GM19043 (cell line): ENCODE measurements around the gene KCMF1.
A peak's percentile ranks its signal among the peaks of the same experiment; 100 is the strongest.
"Not testable (repeated sequence)": the region's sequence is repeated elsewhere in the genome, so short reads cannot be mapped to it uniquely, and the experiment has no call there.

Source experiments
- ATAC-seq: cut with Tn5 transposase; IDR thresholded peaks from one replicate; pipeline ENCODE4 v1.9.1; 2021; ENCODE audit warnings: low read depth; ENCODE audit not compliant: unreplicated experiment

The KCMF1 gene

GRCh38 chr2:84970868-84971509 is at the start of gene KCMF1:
Gene KCMF1 (plus strand): TSS chr2:84971161. CDS start chr2:84971452, 291 bp downstream.
- peak; percentile 35 for ATAC-seq

- ATAC-seq: no peak
Measured at GRCh38 chr2:84923009-84923408, 48.0 kb upstream of the KCMF1 start.

- peak; percentile 32 for ATAC-seq
Measured at GRCh38 chr2:84924173-84925106, 46.5 kb upstream of the KCMF1 start.

DNA sequence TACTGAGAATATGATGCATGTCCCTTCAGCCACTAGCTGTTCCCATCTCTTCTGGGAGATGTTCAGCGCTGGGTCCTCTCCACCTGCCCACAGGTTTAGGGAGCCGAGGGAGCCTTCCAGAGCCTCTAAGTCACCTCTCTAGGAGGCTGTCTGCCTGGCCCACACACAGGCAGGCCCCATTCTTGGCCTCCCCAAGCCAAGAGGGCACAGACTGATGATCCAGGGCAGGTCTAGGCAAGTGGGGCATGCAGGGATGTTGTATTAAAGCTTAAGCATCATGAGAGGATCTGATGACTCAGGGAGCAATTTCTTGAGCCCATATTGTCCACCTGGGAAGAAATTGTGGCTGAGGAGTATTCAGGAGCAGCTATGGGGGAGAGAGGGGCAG is 45.6 kb upstream of the KCMF1 start:
- no peak for ATAC-seq

DNA sequence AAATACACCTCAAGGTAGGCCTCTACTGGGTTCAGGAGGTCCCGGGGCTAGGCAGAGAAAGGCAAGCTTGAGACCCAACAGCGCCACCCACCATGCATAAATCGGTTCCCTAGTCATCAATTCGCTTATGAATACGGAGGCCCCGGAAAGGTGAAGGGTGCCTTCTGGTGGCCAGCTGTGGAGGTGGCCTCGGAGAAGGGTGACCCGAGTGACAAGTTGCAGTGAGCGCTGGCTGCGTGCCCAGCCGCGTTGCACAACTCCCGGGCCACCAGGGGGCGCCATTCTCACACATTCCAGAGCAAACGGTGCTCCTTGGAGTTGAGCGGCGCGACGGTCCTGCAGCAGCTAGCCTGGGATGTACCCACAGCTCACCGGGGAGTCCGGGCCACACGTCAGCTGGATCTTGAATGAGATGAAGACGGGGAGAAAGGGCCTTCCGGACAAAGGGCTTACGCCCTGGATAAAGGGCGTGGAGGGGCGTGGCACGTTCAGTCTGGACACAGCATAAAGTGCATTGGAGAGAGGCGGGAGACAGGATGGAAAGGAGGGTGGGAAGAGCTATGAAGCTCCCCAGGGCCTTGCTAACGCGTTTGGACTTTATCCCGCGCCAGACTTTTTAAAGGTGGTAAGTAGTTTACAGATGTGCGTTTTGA is 45.1 kb upstream of the KCMF1 start:
- ATAC-seq: peak; percentile 76

DNA sequence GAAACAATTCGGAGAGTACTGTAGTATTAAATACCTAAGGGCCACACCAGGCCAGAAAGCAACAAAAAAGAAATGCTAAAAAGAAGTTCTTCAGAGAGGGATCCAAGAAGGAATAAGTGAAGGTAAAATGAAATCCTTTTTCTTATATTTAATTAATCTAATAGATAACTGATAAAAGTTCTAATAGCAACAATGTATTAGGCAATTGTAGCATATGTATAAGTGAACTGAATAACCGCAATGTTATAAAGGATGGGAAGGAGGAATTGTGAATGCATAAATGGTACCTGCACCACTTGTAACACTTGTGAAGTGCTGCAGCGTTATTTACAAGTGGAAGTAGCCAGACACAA is 43.7 kb upstream of the KCMF1 start:
- ATAC-seq: no peak

- peak; percentile 64 for ATAC-seq
Measured at GRCh38 chr2:84931384-84931821, 39.6 kb upstream of the KCMF1 start.

DNA sequence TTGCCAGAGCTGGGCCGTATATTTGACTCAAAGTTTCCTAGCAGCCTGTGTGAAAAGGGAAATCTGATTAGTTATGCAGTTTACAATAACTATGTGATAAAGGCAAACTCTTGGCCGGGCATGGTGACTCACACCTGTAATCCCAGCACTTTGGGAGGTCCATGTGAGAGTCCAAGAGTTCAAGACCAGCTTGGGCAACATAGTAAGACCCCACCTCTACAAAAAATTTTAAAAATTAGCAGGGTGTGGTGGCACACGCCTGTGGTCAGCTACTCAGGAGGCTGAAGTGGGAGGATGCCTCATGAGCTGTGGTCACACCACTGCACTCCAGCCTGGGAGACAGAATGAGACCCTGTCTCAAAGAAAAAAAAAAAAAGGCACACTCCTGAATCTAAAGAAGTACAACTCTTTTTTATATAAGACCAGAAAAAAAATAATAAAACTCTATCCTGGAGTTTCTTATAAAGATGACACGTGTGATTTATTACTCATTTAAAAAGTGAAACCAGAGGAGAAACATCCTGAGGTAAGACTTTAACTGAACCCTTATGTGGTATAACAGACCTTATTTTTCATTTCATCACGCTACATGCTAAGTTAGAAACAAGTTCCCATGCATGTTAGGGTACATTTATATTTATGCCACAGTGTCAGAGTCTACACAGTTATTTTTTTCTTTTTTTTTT is 32.6 kb upstream of the KCMF1 start:
- peak; percentile 31 for ATAC-seq

DNA sequence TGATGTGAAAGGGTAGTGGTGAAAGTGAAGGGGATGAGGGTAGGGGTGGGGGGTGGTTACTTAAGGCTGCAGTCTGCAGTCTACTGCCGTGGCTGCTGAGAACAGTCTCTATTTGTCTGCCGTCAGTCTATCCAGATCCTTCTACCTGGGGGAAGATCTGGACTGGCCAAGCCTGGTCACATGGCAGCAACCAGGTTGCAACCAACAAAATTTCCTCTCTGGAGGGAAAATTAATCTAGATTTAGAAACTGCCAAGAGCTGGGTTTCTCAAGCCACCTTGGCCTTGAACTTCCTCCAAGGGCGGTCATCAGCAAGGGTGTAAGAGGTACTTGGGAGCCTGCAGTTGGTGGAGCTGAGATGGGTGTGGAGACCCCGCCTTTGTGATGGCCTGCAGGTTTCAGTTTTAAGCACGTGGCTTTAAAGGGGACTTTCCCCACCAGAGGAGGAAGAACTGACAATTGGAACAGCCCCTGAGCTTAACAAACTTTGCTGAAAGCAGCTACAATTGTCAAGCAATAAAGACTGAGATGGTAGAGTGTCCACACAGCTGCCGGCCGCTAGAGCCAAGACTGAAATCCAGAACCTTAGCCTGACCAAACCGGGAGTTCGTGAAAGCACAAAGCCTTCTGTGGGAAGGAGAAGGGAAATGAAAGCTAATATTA is 31.4 kb upstream of the KCMF1 start:
- ATAC-seq: peak; percentile 73

DNA sequence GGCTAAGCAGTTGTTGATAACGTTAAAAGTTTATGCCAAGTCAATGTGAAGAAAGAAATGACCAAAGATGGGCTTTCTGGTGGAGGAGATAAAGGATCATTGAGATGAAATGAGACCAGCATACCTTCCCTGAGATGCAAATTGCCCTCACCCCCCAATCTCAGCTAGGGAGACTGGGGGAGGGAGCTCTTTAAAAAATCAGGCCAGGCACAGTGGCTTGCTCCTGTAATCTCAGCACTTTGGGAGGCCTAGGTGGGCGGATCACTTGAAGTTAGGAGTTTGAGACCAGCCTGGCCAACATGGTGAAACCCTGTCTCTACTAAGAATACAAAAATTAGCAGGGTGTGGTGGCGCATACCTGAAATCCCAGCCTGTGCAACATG is 30.9 kb upstream of the KCMF1 start:
- peak; percentile 6 for ATAC-seq

GRCh38 chr2:84940831-84941412 is 30.0 kb upstream of the KCMF1 start:
- ATAC-seq: no peak

- ATAC-seq: no peak
Measured at GRCh38 chr2:84942166-84942565, 28.8 kb upstream of the KCMF1 start.

GRCh38 chr2:84942964-84943421 is 28.0 kb upstream of the KCMF1 start:
- ATAC-seq: peak; percentile 35

- ATAC-seq: no peak
Measured at GRCh38 chr2:84944295-84944909, 26.6 kb upstream of the KCMF1 start.

GRCh38 chr2:84945838-84946203 is 25.1 kb upstream of the KCMF1 start:
- ATAC-seq: not testable (repeated sequence)

DNA sequence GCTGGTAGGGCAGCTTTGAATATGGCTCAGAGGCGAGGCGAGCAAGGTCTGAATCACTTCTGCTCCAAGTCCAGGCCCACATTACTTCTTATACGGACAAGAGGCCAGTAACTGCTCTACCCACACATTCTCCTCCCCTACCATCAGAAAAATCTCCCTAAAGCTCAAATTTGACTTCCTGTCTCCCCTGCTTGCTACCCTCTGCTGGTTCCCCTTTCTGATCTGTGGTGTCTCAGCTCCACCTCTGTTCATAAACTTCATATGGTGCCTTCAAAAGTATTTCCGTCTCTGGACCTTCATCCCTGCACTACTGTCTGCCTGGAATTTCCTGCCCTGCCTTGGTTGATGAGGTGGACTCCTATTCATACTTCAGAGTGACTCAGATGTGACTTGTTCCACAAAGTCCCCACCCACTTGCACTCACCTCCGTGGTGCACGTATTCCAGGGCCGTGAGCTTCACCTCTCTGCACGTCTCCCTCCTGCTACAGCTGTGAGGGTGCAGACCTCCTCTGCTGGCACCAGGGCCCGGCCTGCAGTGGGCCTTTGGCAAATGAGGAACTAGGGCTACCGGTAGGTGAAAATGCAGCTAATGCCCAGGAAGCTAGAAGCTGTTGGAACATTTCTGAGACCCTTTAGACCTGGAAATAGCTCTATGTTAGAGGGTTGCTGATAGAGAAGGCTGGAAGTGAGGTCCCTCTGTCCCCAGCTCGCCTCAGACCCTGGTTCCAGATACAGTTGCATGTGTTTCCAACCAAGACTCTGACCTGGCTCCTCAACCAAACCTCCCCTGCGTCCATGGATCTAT is 24.6 kb upstream of the KCMF1 start:
- peak; percentile 61 for ATAC-seq

GRCh38 chr2:84947010-84947593 is 23.9 kb upstream of the KCMF1 start:
- no peak for ATAC-seq

GRCh38 chr2:84953535-84953934 is 17.4 kb upstream of the KCMF1 start:
- ATAC-seq: no peak
